Brain microvascular endothelial cell (primary cell): ENCODE results near the gene STOX2.

Source experiments
- DNase-seq: peaks from one replicate; pipeline ENCODE4 v3.0.0-alpha.2; 2020
- H3K27ac ChIP-seq: fragments of 250-450 bp; sonication (Bioruptor Pico); 2 replicates; pipeline ENCODE4 v1.5.1; 2020; ENCODE audit warnings: mild to moderate bottlenecking, moderate library complexity
- H3K27me3 ChIP-seq: fragments of 250-450 bp; sonication (Bioruptor Pico); replicated peaks from 2 replicates; pipeline ENCODE4 v1.5.1; 2020; ENCODE audit warnings: mild to moderate bottlenecking
- H3K36me3 ChIP-seq: fragments of 250-450 bp; sonication (Bioruptor Pico); replicated peaks from 2 replicates; pipeline ENCODE4 v1.5.1; 2020; ENCODE audit warnings: mild to moderate bottlenecking
- H3K4me3 ChIP-seq: 2 replicates; pipeline ENCODE4 v1.5.1; 2011; ENCODE audit warnings: low read depth, mild to moderate bottlenecking, control low read depth, low read length, moderate library complexity
- in situ Hi-C: cut with HindIII; loops from 2 replicates; pipeline ENCODE4 v1.10.0; 2017; ENCODE audit warnings: low sequenced_read_pairs, low pct_ligation_motif_present
- TF ChIP-seq, protein P1 (sequence below): IDR thresholded peaks from 2 replicates; pipeline ENCODE4 v1.5.1; 2011; ENCODE audit warnings: low read depth, mild to moderate bottlenecking, moderate library complexity, low read length, control low read depth, inconsistent platforms; ENCODE audit errors: missing control alignments

Gene STOX2

DNA sequence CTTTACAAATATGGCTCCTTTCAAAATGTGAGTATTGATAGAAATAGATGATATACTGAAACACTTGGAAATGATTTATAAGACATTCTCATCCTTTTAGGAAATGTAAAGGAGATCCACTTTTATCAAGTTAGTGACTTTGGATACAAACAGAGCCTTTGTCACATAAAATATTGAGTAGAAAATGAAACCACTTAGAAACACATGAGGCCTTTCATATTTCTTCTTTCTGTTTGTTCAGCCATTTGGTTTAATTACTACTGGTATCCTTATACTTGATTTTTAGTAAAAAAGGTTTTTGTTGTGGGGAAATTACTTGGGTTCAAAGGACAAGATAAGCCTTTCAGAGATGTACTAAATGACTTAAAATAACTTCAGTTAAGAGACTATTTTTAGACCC lies 4.1 kb downstream of the STOX2 start:
- in situ Hi-C loops, result no loop called here
- Histone ChIP-seq H3K27me3 (peaks cover 20% of the 10 kb centered on the region), H3K27ac (no peak overlapping the region), H3K36me3 (no peaks in the 10 kb centered on the region), H3K4me3 (no peak overlapping the region)
- DNase-seq, result no peak
- TF ChIP-seq, protein P1, sequence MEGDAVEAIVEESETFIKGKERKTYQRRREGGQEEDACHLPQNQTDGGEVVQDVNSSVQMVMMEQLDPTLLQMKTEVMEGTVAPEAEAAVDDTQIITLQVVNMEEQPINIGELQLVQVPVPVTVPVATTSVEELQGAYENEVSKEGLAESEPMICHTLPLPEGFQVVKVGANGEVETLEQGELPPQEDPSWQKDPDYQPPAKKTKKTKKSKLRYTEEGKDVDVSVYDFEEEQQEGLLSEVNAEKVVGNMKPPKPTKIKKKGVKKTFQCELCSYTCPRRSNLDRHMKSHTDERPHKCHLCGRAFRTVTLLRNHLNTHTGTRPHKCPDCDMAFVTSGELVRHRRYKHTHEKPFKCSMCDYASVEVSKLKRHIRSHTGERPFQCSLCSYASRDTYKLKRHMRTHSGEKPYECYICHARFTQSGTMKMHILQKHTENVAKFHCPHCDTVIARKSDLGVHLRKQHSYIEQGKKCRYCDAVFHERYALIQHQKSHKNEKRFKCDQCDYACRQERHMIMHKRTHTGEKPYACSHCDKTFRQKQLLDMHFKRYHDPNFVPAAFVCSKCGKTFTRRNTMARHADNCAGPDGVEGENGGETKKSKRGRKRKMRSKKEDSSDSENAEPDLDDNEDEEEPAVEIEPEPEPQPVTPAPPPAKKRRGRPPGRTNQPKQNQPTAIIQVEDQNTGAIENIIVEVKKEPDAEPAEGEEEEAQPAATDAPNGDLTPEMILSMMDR, result no peak

DNA sequence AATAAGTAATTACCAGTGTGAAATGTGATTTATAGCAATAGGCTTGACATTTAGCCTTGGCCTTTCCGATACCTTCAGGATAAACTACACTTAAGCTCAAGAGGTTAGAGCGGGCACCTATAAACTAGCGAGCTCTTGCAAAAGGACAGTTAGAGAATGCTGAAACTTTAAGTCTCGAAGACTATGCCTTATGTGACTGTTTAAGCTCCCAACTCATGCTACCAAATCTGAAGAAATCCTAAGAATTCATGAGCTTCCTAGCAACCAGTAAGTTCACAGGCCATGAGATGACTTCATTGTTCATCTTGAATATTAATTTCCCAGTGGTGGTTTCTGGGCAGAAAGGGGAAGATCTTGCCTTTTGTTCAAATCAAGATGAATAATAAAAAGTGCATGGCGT lies 4.7 kb downstream of the STOX2 start:
- in situ Hi-C loops, result no loop called here
- TF ChIP-seq, protein P1, result no peak
- H3K4me3 ChIP-seq, result no peak overlapping the region
- no peaks in the 10 kb centered on the region for H3K36me3 ChIP-seq
- DNase-seq, result no peak
- peaks cover 20% of the 10 kb centered on the region for H3K27me3 ChIP-seq
- H3K27ac ChIP-seq, result no peak overlapping the region

DNA sequence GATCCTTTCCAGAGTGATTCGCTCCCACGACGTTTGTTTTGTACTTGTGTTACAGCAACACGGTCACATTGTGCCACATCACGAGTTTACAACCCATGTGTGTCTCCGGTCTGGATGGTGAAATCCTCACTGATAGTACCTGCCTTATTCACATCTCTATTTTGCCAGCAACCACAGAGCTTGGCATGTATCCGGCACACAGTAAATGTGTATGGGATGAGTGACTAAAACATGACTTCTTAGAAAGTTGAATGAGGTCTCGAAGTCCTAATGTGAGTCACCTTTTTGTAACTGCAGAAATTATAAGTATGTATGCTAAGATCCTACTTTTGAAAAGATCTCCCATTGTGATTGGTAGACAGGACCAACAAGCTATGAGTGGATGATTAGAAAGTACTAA lies 7.5 kb downstream of the STOX2 start:
- no peaks in the 10 kb centered on the region for H3K36me3 ChIP-seq
- DNase-seq, result no peak
- H3K27me3 ChIP-seq, result peaks cover 5% of the 10 kb centered on the region
- in situ Hi-C loops, result no loop called here
- TF ChIP-seq, protein P1, result no peak
- H3K27ac ChIP-seq, result no peak overlapping the region
- no peak overlapping the region for H3K4me3 ChIP-seq

DNA sequence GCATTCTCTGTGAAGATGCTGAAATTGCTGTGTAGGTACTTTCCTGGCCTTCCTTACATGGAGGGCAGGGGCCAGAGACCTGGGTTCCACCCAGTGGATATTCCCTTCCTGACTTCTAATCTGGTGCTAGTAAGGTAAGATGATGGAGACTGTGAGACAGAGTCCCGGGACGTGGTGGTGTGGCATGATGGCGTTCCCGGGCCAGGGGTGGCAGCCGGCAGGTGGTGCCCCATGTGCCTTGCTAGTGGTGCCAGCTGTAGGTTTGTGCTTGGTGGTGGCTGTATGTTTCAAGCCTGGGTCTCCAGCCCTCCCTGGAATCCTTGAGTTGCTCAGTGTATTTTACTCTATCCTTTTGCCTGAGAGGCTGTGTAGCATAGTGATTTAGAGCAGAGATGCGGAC lies 10.9 kb downstream of the STOX2 start:
- in situ Hi-C loops, result no loop called here
- H3K27ac ChIP-seq, result no peak overlapping the region
- no peak for DNase-seq

DNA sequence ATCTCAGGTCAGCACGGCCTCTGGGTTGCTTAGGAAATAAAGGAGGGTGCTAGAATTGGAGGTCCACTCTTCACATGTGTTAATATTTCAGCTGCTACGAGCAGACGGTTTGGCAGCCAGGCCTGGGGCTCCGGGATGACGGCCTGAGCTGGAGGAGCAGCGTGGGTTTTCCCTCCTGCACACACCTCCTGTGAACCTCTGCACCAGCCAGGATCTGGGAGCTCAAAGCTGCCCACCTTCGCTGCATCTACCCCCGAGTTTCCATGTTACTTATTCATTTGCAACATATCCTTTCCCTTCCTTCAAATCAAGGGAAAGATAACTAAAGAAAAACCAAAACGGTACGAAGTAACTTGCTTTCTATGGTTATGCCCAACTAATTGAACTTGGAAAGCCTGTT lies 13.6 kb downstream of the STOX2 start:
- H3K27me3 ChIP-seq, result no peaks in the 10 kb centered on the region
- in situ Hi-C loops, result no loop called here

More for the DNA sequence above, 10.9 kb downstream of the STOX2 start:
- H3K27me3 ChIP-seq, result no peaks in the 10 kb centered on the region
- H3K36me3 ChIP-seq, result no peaks in the 10 kb centered on the region
- TF ChIP-seq, protein P1, result no peak
- no peak overlapping the region for H3K4me3 ChIP-seq

DNA sequence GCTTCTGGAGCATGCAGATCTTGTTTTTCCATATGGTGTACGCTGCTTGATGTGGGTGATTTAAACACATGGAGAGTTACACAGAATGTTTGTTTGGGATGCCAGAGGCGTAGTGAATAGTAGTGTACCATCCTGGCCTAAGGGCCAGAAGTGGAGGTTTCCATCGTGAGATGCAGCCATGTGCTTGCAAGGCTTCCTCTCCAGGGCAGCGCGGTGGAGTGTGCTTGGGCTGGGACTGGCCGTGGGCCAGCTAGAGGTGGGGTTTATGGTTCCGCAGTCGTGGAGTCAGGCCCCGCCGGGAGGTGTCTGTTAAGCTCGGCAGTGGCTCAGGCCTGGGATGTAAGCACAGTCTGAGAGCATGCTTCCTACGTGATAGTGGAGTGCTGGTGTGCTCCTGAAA lies 14.0 kb downstream of the STOX2 start:
- TF ChIP-seq, protein P1, result no peak
- no peak overlapping the region for H3K4me3 ChIP-seq
- H3K27ac ChIP-seq, result no peak overlapping the region
- in situ Hi-C loops, result no loop called here
- no peak for DNase-seq
- no peaks in the 10 kb centered on the region for H3K36me3 ChIP-seq
- H3K27me3 ChIP-seq, result no peaks in the 10 kb centered on the region

More for the DNA sequence above, 13.6 kb downstream of the STOX2 start:
- no peak for DNase-seq
- Histone ChIP-seq H3K4me3 (no peak overlapping the region), H3K27ac (no peak overlapping the region), H3K36me3 (no peaks in the 10 kb centered on the region)
- TF ChIP-seq, protein P1, result no peak
